Uterus (tissue), 4 donors: Measurements from ENCODE around the gene FPR2. TPM values are rescaled to one million over a fixed set of nuclear protein-coding genes. Genes with fewer than 3 reads are reported as not detected.

Experiments used
- DNase-seq, 2 donors: peaks; one replicate each; pipeline ENCODE4 v3.0.0-alpha.2; 2019 to 2020
- H3K27ac ChIP-seq, 2 donors: fragments of 200-600 bp; sonication (generic); 1 replicate in 1 of 2; 2 replicates in 1 of 2; pipeline ENCODE4 v1.5.1; 2016 to 2018
- H3K27me3 ChIP-seq, 2 donors: fragments of 200-600 bp; sonication (generic); one replicate each; pipeline ENCODE4 v1.5.1; 2018 to 2019; ENCODE audit warnings: control low read depth in 1 of 2
- H3K36me3 ChIP-seq, 2 donors: fragments of 200-600 bp; sonication (generic); one replicate each; pipeline ENCODE4 v1.5.1; 2019; ENCODE audit warnings: control low read depth in 1 of 2
- H3K4me1 ChIP-seq, 2 donors: fragments of 200-600 bp; sonication (generic); one replicate each; pipeline ENCODE4 v1.5.1; 2018 to 2019; ENCODE audit warnings: control low read depth in 1 of 2
- H3K4me3 ChIP-seq, 2 donors: fragments of 200-600 bp; sonication (generic); 1 replicate in 1 of 2; 2 replicates in 1 of 2; pipeline ENCODE4 v1.5.1; 2018 to 2019; ENCODE audit warnings: mild to moderate bottlenecking in 1 of 2
- H3K9me3 ChIP-seq, 2 donors: fragments of 200-600 bp; sonication (generic); one replicate each; pipeline ENCODE4 v1.5.1; 2019; ENCODE audit warnings: control low read depth in 1 of 2
- CTCF ChIP-seq, 4 experiments: fragments of 200-600 bp in 2 of 4; fragments of 450-650 bp in 2 of 4; sonication (generic) in 2 of 4; IDR thresholded peaks; one replicate each; pipeline ENCODE4 v1.5.1; 2016 to 2019; ENCODE audit warnings: antibody characterized with exemption in 4 of 4, mild to moderate bottlenecking in 2 of 4, moderate library complexity in 1 of 4
- POLR2A ChIP-seq, 2 donors: fragments of 450-650 bp; IDR thresholded peaks; one replicate each; pipeline ENCODE4 v1.6.1; 2016; ENCODE audit warnings: antibody characterized with exemption in 2 of 2, mild to moderate bottlenecking in 1 of 2, moderate library complexity in 1 of 2
- intact Hi-C: fragments of 100-400 bp; cut with DNase I; formaldehyde crosslinking; loops from one replicate; pipeline ENCODE4 v1.15.1; 2023; ENCODE audit warnings: low total_unique reads
- total RNA-seq, 4 donors: library from RNA; depleted of rRNA in 3 of 4; stranded (reverse); fragments of >200 nt in 3 of 4; gene quantifications; one replicate each; pipeline versions ENCODE4 v1.1.0 to v1.2.4, GENCODE V29; 2014 to 2023
- donor health status: DM: yes; HTN: yes; CAD: no.

The FPR2 gene
- total RNA-seq, 4 donors from 2014 or later = 0.58 to 0.76 TPM; not detected in 2

- Histone ChIP-seq H3K27me3 (no peaks in the 10 kb centered on the region), H3K4me1 (no peaks in the 10 kb centered on the region), H3K36me3 (no peaks in the 10 kb centered on the region), H3K27ac (no peak overlapping the region), H3K4me3 (no peak overlapping the region), H3K9me3 (no peaks in the 10 kb centered on the region)
- intact Hi-C loops = no loop called here
- DNase-seq = no peak
- TF ChIP-seq POLR2A (IDR thresholded peaks at IDR 0.05) (no peak), CTCF (IDR thresholded peaks at IDR 0.05) (no peak)
Observed at GRCh38 chr19:51786646-51787494, 25.9 kb downstream of the FPR2 start.

GRCh38 chr19:51788029-51788428 is 27.0 kb downstream of the FPR2 start:
- TF ChIP-seq CTCF (IDR thresholded peaks at IDR 0.05) (no peak), POLR2A (IDR thresholded peaks at IDR 0.05) (no peak)
- no peaks in the 10 kb centered on the region for H3K4me1 ChIP-seq
- H3K27ac ChIP-seq = no peak overlapping the region
- DNase-seq = no peak
- no peaks in the 10 kb centered on the region for H3K36me3 ChIP-seq
- peaks cover 0 to 2% of the 10 kb centered on the region in 2 donors for H3K9me3 ChIP-seq
- no peaks in the 10 kb centered on the region for H3K27me3 ChIP-seq
- intact Hi-C loops = no loop called here
- H3K4me3 ChIP-seq = no peak overlapping the region

GRCh38 chr19:51789061-51789795 is 28.2 kb downstream of the FPR2 start:
- no peak overlapping the region for H3K4me3 ChIP-seq
- TF ChIP-seq POLR2A (IDR thresholded peaks at IDR 0.05) (no peak), CTCF (IDR thresholded peaks at IDR 0.05) (no peak)
- peaks cover 0 to 4% of the 10 kb centered on the region in 2 donors for H3K9me3 ChIP-seq
- H3K27me3 ChIP-seq = no peaks in the 10 kb centered on the region
- H3K27ac ChIP-seq = no peak overlapping the region
- DNase-seq = no peak
- H3K4me1 ChIP-seq = no peaks in the 10 kb centered on the region
- no peaks in the 10 kb centered on the region for H3K36me3 ChIP-seq
- intact Hi-C loops = no loop called here

GRCh38 chr19:51792932-51793331 is 32.0 kb downstream of the FPR2 start:
- H3K27me3 ChIP-seq = no peaks in the 10 kb centered on the region
- DNase-seq = no peak
- H3K4me1 ChIP-seq = no peaks in the 10 kb centered on the region
- H3K36me3 ChIP-seq = no peaks in the 10 kb centered on the region
- H3K27ac ChIP-seq = no peak overlapping the region
- no peak for TF ChIP-seq POLR2A (IDR thresholded peaks at IDR 0.05)
- no peak for TF ChIP-seq CTCF (IDR thresholded peaks at IDR 0.05)
- H3K4me3 ChIP-seq = no peak overlapping the region
- peaks cover 0 to 4% of the 10 kb centered on the region in 2 donors for H3K9me3 ChIP-seq
- intact Hi-C loops = no loop called here

GRCh38 chr19:51793994-51794393 is 33.0 kb downstream of the FPR2 start:
- Histone ChIP-seq H3K36me3 (no peaks in the 10 kb centered on the region), H3K9me3 (peaks cover 0 to 4% of the 10 kb centered on the region in 2 donors), H3K27ac (no peak overlapping the region), H3K4me3 (no peak overlapping the region), H3K27me3 (no peaks in the 10 kb centered on the region), H3K4me1 (peaks cover 0 to 2% of the 10 kb centered on the region in 2 donors)
- intact Hi-C loops = no loop called here
- DNase-seq = no peak
- TF ChIP-seq CTCF (IDR thresholded peaks at IDR 0.05) (no peak), POLR2A (IDR thresholded peaks at IDR 0.05) (no peak)
